Activated B cell treated with CpG ODN at 0.5 μM for 24 hours (primary cell): Measurements from ENCODE around the gene ZNF384. TPM values are rescaled to one million over a fixed set of nuclear protein-coding genes. Genes with fewer than 3 reads are reported as not detected.

Experiments used
- ATAC-seq: fragments of 200-7000 bp; cut with Tn5 transposase; one replicate; pipeline ENCODE4 v1.10.0; 2021; ENCODE audit warnings: low read depth, mild to moderate bottlenecking, moderate library complexity
- CTCF ChIA-PET: fragments of 350-600 bp; sonication (Branson Sonifier 250); formaldehyde crosslinking; loops from one replicate; lab custom pipeline; 2021; ENCODE audit warnings: antibody characterized with exemption; lab: Charles Lee
- POLR2A ChIA-PET: fragments of 350-600 bp; sonication (Branson Sonifier 250); formaldehyde crosslinking; loops from one replicate; lab custom pipeline; 2021; ENCODE audit warnings: antibody characterized with exemption; lab: Charles Lee
- DNase-seq: peaks from one replicate; pipeline ENCODE4 v3.0.0; 2022
- H3K27ac Mint-ChIP-seq: one replicate; pipeline ENCODE4 v1.8.0; 2020; ENCODE audit warnings: mixed read lengths
- H3K27me3 Mint-ChIP-seq: one replicate; pipeline ENCODE4 v1.8.0; 2021; ENCODE audit warnings: mixed read lengths
- H3K36me3 Mint-ChIP-seq: one replicate; pipeline ENCODE4 v1.8.0; 2021; ENCODE audit warnings: low read depth, mixed read lengths
- H3K4me1 Mint-ChIP-seq: one replicate; pipeline ENCODE4 v1.8.0; 2021; ENCODE audit warnings: mixed read lengths
- H3K4me3 Mint-ChIP-seq: one replicate; pipeline ENCODE4 v1.8.0; 2020; ENCODE audit warnings: mild to moderate bottlenecking, mixed read lengths
- H3K9me3 Mint-ChIP-seq: one replicate; pipeline ENCODE4 v1.8.0; 2020; ENCODE audit warnings: mixed read lengths
- intact Hi-C: fragments of 100-400 bp; cut with micrococcal nuclease; formaldehyde crosslinking; loops from one replicate; pipeline ENCODE4 v1.15.1; 2024
- total RNA-seq: library from RNA; stranded (reverse); gene quantifications from 2 replicates; pipeline ENCODE4 v1.2.3, GENCODE V29; 2022
- TF ChIP-seq, protein P1 (sequence below): fragments of 200-600 bp; IDR thresholded peaks from one replicate; pipeline ENCODE4 v1.8.0; 2022; ENCODE audit warnings: antibody characterized with exemption, mild to moderate bottlenecking

Gene ZNF384
- total RNA-seq, 1 donor from 2014 or later, result 98.6 TPM

DNA sequence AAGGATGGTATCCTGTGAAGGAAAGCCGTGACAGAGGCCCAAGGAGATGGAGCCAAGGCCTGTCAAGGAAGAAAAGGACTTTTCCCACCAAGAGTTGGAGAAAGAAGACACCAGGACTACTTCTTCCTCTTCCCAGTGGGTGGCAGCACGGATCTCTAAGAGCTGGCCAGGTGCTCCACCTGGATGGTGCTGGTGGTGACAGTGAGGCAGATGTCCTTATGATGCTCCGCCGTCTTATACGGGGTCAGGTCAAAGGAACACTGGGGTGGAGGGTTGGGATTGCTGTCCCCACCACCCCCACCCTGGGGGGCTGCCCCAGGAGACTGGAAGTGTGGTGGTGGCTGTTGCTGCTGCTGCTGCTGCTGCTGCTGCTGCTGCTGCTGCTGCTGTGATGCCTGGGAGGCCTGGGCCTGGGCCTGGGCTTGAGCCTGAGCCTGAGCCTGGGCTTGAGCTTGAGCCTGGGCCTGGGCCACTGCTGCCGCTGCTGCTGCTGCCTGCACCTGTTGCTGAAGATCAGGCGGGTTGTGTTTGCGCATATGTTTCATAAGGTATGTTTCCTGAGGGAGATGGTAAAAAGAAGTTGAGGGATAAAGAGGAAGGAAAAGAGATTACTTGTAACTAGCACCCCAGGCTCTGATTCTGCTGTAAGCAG, 21.5 kb downstream of the ZNF384 start:
- peaks cover 68% of the 10 kb centered on the region for H3K36me3 Mint-ChIP-seq
- POLR2A ChIA-PET, result interaction anchor here (0.6 kb wide), 1 partner anchor 157 kb away, joined by 3 read pairs; no protein-coding TSS in a partner anchor

GRCh38 chr12:6666211-6666610, 23.0 kb downstream of the ZNF384 start:
- CTCF ChIA-PET, result no interaction called here
- peaks cover 54% of the 10 kb centered on the region for H3K36me3 Mint-ChIP-seq
- peaks cover 23% of the 10 kb centered on the region for H3K4me1 Mint-ChIP-seq
- no peaks in the 10 kb centered on the region for H3K27me3 Mint-ChIP-seq
- H3K9me3 Mint-ChIP-seq, result no peaks in the 10 kb centered on the region
- ATAC-seq (no peak), DNase-seq (no peak)
- no peak overlapping the region for H3K4me3 Mint-ChIP-seq
- TF ChIP-seq, protein P1, sequence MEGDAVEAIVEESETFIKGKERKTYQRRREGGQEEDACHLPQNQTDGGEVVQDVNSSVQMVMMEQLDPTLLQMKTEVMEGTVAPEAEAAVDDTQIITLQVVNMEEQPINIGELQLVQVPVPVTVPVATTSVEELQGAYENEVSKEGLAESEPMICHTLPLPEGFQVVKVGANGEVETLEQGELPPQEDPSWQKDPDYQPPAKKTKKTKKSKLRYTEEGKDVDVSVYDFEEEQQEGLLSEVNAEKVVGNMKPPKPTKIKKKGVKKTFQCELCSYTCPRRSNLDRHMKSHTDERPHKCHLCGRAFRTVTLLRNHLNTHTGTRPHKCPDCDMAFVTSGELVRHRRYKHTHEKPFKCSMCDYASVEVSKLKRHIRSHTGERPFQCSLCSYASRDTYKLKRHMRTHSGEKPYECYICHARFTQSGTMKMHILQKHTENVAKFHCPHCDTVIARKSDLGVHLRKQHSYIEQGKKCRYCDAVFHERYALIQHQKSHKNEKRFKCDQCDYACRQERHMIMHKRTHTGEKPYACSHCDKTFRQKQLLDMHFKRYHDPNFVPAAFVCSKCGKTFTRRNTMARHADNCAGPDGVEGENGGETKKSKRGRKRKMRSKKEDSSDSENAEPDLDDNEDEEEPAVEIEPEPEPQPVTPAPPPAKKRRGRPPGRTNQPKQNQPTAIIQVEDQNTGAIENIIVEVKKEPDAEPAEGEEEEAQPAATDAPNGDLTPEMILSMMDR, result no peak
- POLR2A ChIA-PET, result interaction anchor here (0.6 to 4.0 kb wide), 3 partner anchors 23 to 237 kb away, joined by 3 to 36 read pairs (median 3); partner anchors contain the start of gene ZNF384
- intact Hi-C loops, result no loop called here
- H3K27ac Mint-ChIP-seq, result no peak overlapping the region

More for the DNA sequence above, 21.5 kb downstream of the ZNF384 start:
- no peak for DNase-seq
- peaks cover 12% of the 10 kb centered on the region for H3K4me1 Mint-ChIP-seq
- no peak for ATAC-seq
- H3K27ac Mint-ChIP-seq, result no peak overlapping the region
- no peaks in the 10 kb centered on the region for H3K9me3 Mint-ChIP-seq
- intact Hi-C loops, result no loop called here
- no peaks in the 10 kb centered on the region for H3K27me3 Mint-ChIP-seq
- TF ChIP-seq, protein P1, result no peak
- CTCF ChIA-PET, result no interaction called here
- H3K4me3 Mint-ChIP-seq, result no peak overlapping the region

DNA sequence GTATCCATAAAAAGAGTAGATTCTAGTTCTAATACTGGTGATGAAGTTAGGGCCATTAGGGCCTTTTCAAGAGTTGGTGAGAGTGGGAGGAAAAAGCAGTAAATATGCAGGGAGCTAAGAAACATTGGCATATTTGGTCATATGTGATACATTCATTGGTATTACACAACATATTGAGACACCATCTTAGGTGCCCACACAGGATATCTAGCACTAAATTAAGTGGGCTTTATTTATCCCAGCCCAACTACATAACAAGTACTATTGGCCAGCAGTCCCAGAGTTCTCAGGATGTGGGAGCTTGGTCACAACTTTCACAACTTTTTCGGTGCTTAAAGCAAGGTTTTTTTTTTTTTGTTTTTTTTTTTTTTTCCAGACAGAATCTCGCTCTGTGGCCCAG, 24.3 kb downstream of the ZNF384 start:
- Mint-ChIP-seq H3K9me3 (no peaks in the 10 kb centered on the region), H3K4me3 (no peak overlapping the region), H3K36me3 (peaks cover 42% of the 10 kb centered on the region), H3K27me3 (no peaks in the 10 kb centered on the region), H3K27ac (no peak overlapping the region), H3K4me1 (peaks cover 23% of the 10 kb centered on the region)
- DNase-seq, result no peak
- ChIA-PET CTCF (no interaction called here), POLR2A (interaction anchor here (0.8 to 4.0 kb wide), 4 partner anchors 24 to 97 kb away, joined by 4 to 36 read pairs (median 10); partner anchors contain the start of genes COPS7A, MLF2, NOP2 and ZNF384)
- TF ChIP-seq, protein P1, result no peak
- intact Hi-C loops, result no loop called here
- ATAC-seq, result no peak

GRCh38 chr12:6662906-6663742, 26.1 kb downstream of the ZNF384 start, which contains the start of gene ING4:
ING4 (minus strand) TSS chr12:6663119; CDS start chr12:6663101, 18 bp downstream.
- peak; percentile 80 for DNase-seq
- ATAC-seq, result peak; percentile 97
- Mint-ChIP-seq H3K27ac (peak within 1 kb of the TSS; percentile 95), H3K4me1 (peaks cover 27% of the 10 kb centered on the region), H3K27me3 (no peaks in the 10 kb centered on the region), H3K4me3 (peak within 1 kb of the TSS; percentile 97), H3K36me3 (peaks cover 35% of the 10 kb centered on the region), H3K9me3 (no peaks in the 10 kb centered on the region)
- TF ChIP-seq, protein P1, result no peak
- ChIA-PET CTCF (interaction anchor here (1.0 to 1.4 kb wide), 5 partner anchors 10 to 50 kb away, joined by 3 to 4 read pairs (median 3); partner anchors contain the start of gene ZNF384), POLR2A (interaction anchor here (0.6 to 4.0 kb wide), 18 partner anchors 11 to 281 kb away, joined by 3 to 36 read pairs (median 4); partner anchors contain the start of genes C12orf57, COPS7A, LPAR5 and MLF2)
- intact Hi-C loops, result loop anchor here (1.0 to 2.0 kb wide), 13 partner anchors 18 to 307 kb away; partner anchors contain the start of genes CHD4, COPS7A, EMG1 and IFFO1
